Breast epithelium (tissue), 3 donors: ENCODE measurements around the gene RBL2.

Experiments
- CTCF ChIP-seq, 3 donors: fragments of 450-650 bp; IDR thresholded peaks; one replicate each; pipeline ENCODE4 v1.5.1; 2016 to 2017; ENCODE audit warnings: antibody characterized with exemption in 3 of 3, mild to moderate bottlenecking in 3 of 3, moderate library complexity in 3 of 3
- POLR2A ChIP-seq: fragments of 450-650 bp; IDR thresholded peaks from one replicate; pipeline ENCODE4 v1.6.1; 2016; ENCODE audit warnings: antibody characterized with exemption, mild to moderate bottlenecking, moderate library complexity

GRCh38 chr16:53511403-53512280 is 77.4 kb downstream of the RBL2 start:
- TF ChIP-seq CTCF (IDR thresholded peaks at IDR 0.05) (peak in 1 of 3 donors; percentile 15), POLR2A (no peak)
